Prostate gland (tissue), 2 donors: Measurements from ENCODE around the gene KRTAP4-6.

ENCODE experiments used
- CTCF ChIP-seq, 4 experiments: fragments of 200-600 bp in 2 of 4; fragments of 450-650 bp in 2 of 4; sonication (generic) in 2 of 4; IDR thresholded peaks; 1 replicate in 3 of 4; 2 replicates in 1 of 4; pipeline ENCODE4 v1.5.1; 2016 to 2019; ENCODE audit warnings: antibody characterized with exemption in 4 of 4, mild to moderate bottlenecking in 2 of 4, moderate library complexity in 2 of 4
- POLR2A ChIP-seq: fragments of 450-650 bp; IDR thresholded peaks from one replicate; pipeline ENCODE4 v1.6.1; 2016; ENCODE audit warnings: antibody characterized with exemption, mild to moderate bottlenecking
- POLR2AphosphoS5 ChIP-seq: sonication (generic); formaldehyde crosslinking; IDR thresholded peaks from one replicate; pipeline ENCODE4 v1.6.1; 2017; ENCODE audit warnings: antibody characterized with exemption

DNA sequence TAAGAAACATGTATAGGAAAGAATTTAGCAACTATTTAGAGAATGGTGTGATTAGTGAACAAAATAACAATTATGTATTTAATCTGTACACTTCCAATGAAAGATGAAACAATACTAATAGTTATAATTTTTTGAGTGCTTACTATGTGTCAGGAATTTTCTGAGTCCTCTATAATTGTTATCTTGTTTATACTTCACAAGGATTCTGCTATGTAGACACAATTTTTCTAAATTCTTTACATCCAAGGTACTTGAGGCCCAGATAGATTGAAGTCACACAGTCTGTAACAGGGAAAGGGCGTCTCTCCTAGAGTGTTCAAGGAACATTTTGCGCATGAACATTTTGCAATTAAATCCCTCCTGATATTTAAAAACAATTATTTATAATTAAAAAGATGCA lies 15.3 kb downstream of the KRTAP4-6 start:
- TF ChIP-seq CTCF (IDR thresholded peaks at IDR 0.05) (no peak), POLR2A (no peak), POLR2AphosphoS5 (no peak)
